HG03060 (cell line): ENCODE results near the gene TBC1D22A.

ENCODE experiments used
- ATAC-seq: cut with Tn5 transposase; IDR thresholded peaks from one replicate; pipeline ENCODE4 v1.9.1; 2021; ENCODE audit warnings: low read depth, moderate number of reproducible peaks; ENCODE audit not compliant: unreplicated experiment

The TBC1D22A gene

GRCh38 chr22:46792841-46793261 is 30.4 kb downstream of the TBC1D22A start:
- ATAC-seq = no peak

GRCh38 chr22:46793497-46793896 is 31.0 kb downstream of the TBC1D22A start:
- ATAC-seq = no peak

- ATAC-seq = no peak
These were observed 31.6 kb downstream of the TBC1D22A start for GRCh38 chr22:46794067-46794466.

- no peak for ATAC-seq
These were observed 32.0 kb downstream of the TBC1D22A start for GRCh38 chr22:46794491-46794890.

- no peak for ATAC-seq
These were observed 32.7 kb downstream of the TBC1D22A start for GRCh38 chr22:46795140-46795539.

- no peak for ATAC-seq
These were observed 33.6 kb downstream of the TBC1D22A start for GRCh38 chr22:46795845-46796565.

GRCh38 chr22:46796566-46797195 is 34.2 kb downstream of the TBC1D22A start:
- no peak for ATAC-seq

- no peak for ATAC-seq
These were observed 34.9 kb downstream of the TBC1D22A start for GRCh38 chr22:46797355-46797754.

GRCh38 chr22:46798041-46798365 is 35.6 kb downstream of the TBC1D22A start:
- ATAC-seq = no peak

- no peak for ATAC-seq
These were observed 36.2 kb downstream of the TBC1D22A start for GRCh38 chr22:46798366-46799350.

GRCh38 chr22:46799626-46800025 is 37.2 kb downstream of the TBC1D22A start:
- no peak for ATAC-seq

- ATAC-seq = no peak
These were observed 37.8 kb downstream of the TBC1D22A start for GRCh38 chr22:46800102-46800857.

- no peak for ATAC-seq
These were observed 38.9 kb downstream of the TBC1D22A start for GRCh38 chr22:46801331-46801811.

GRCh38 chr22:46801826-46802607 is 39.6 kb downstream of the TBC1D22A start:
- ATAC-seq = no peak

- ATAC-seq = no peak
These were observed 40.2 kb downstream of the TBC1D22A start for GRCh38 chr22:46802608-46803027.

GRCh38 chr22:46803031-46803880 is 40.8 kb downstream of the TBC1D22A start:
- no peak for ATAC-seq

- no peak for ATAC-seq
These were observed 41.5 kb downstream of the TBC1D22A start for GRCh38 chr22:46803936-46804335.

- no peak for ATAC-seq
These were observed 44.3 kb downstream of the TBC1D22A start for GRCh38 chr22:46806794-46807193.

GRCh38 chr22:46807458-46807857 is 45.0 kb downstream of the TBC1D22A start:
- ATAC-seq = no peak
